ENCODE data around the gene KRTAP4-3.

DNA sequence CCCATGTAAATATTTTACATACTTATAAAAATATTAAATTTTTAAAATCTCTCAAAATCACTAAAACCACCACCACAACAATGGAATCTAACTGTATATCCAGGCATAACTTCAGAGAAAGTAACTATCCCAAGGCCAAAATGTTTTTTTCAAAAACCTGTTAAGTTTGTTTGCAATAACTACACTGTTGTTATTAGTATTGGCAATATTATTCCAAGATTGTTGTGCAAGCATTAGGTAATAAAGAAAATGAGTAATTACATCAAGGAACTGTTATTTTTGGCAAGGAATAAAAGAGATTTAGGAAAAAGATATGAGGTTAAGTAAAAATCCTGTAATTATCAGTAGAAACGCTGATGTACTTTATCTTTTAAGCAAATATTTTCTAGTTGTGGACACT is 40.6 kb downstream of the KRTAP4-3 start:
- TF ChIP-seq, protein P1, sequence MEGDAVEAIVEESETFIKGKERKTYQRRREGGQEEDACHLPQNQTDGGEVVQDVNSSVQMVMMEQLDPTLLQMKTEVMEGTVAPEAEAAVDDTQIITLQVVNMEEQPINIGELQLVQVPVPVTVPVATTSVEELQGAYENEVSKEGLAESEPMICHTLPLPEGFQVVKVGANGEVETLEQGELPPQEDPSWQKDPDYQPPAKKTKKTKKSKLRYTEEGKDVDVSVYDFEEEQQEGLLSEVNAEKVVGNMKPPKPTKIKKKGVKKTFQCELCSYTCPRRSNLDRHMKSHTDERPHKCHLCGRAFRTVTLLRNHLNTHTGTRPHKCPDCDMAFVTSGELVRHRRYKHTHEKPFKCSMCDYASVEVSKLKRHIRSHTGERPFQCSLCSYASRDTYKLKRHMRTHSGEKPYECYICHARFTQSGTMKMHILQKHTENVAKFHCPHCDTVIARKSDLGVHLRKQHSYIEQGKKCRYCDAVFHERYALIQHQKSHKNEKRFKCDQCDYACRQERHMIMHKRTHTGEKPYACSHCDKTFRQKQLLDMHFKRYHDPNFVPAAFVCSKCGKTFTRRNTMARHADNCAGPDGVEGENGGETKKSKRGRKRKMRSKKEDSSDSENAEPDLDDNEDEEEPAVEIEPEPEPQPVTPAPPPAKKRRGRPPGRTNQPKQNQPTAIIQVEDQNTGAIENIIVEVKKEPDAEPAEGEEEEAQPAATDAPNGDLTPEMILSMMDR (IDR thresholded peaks at IDR 0.05), result no peak
- no peak for TF ChIP-seq POLR2A (IDR thresholded peaks at IDR 0.05)
